Measurements from ENCODE around the gene FOXN3. TPM values are rescaled to one million over a fixed set of nuclear protein-coding genes. Genes with fewer than 3 reads are reported as not detected.

Gene FOXN3
- total and polyA plus RNA-seq, 10 of the 15 experiments (the other 5 are each of a cell fraction or from before 2014, with no cell fraction given), result 4.5 to 68.9 (median 29.7) TPM

- BruUV-seq (replicated peaks), result no TSS peak
- H3K9me3 ChIP-seq (replicated peaks; ENCODE audit: control insufficient read depth, insufficient read depth, low read length), result no peaks in the 10 kb centered on the region
- FAIRE-seq (no peak), DNase-seq (ENCODE audit: low read depth, low spot score) (no peak), ATAC-seq (no peak)
- RAD21 ChIA-PET (ENCODE audit: unreplicated experiment), result interaction anchor here (0.6 to 2.5 kb wide), 2 partner anchors 10 to 274 kb away, joined by 3 to 7 read pairs; no protein-coding TSS in a partner anchor
- no peak overlapping the region for H3K4me3 ChIP-seq
- no peaks in the 10 kb centered on the region for H3K27me3 ChIP-seq (replicated peaks in 1 of 2; ENCODE audit: control insufficient read depth in 2 of 2, insufficient read depth in 2 of 2, low read length in 1 of 2)
- no peaks in the 10 kb centered on the region; a peak in 1 of 4 replicates for H3K36me3 ChIP-seq (ENCODE audit: control insufficient read depth in 2 of 2, insufficient read depth in 2 of 2, low read length in 1 of 2)
- H3K9ac ChIP-seq (ENCODE audit: control insufficient read depth, insufficient read depth, low read length), result no peak overlapping the region
- in situ Hi-C loops (cut with MboI) (no loop called here), intact Hi-C loops (cut with micrococcal nuclease; ENCODE audit: unreplicated experiment) (no loop called here)
- SMC1A ChIA-PET (ENCODE audit: uncharacterized antibody, unreplicated experiment), result interaction anchor here (2.3 kb wide), 1 partner anchor 9 kb away, joined by 11 read pairs; no protein-coding TSS in a partner anchor
- no peak overlapping the region for H2AFZ ChIP-seq (ENCODE audit: control insufficient read depth, low read depth, low read length)
- POLR2A ChIA-PET, result no interaction called here
- no peaks in the 10 kb centered on the region for H3K79me2 ChIP-seq (ENCODE audit: control insufficient read depth, insufficient read depth, low read length)
- H3K27ac ChIP-seq (ENCODE audit: control insufficient read depth, insufficient read depth), result no peak overlapping the region
- CTCF ChIA-PET, result no interaction called here
- 92% methylated on average over 5 of the region's 5 CpGs for WGBS (ENCODE audit: insufficient coverage, insufficient replicate concordance, low lambda C conversion rate, missing lambda C conversion rate)
- H4K20me1 ChIP-seq (ENCODE audit: control insufficient read depth, insufficient read depth), result no peaks in the 10 kb centered on the region
- no peaks in the 10 kb centered on the region for H3K4me1 ChIP-seq (ENCODE audit: control insufficient read depth, insufficient read depth, low read length)
- no peak overlapping the region for H3K4me2 ChIP-seq (ENCODE audit: control insufficient read depth, insufficient read depth)
- TF ChIP-seq MLLT1 (IDR thresholded peaks at IDR 0.05) (no peak), PAX5 (IDR thresholded peaks at IDR 0.05; ENCODE audit: borderline replicate concordance, low read depth, low read length) (no peak), ZNF592 (IDR thresholded peaks at IDR 0.05) (no peak), SRF (IDR thresholded peaks at IDR 0.05; ENCODE audit: low read depth in 2 of 2, low read length in 2 of 2) (no peak), SIX5 (IDR thresholded peaks at IDR 0.05; ENCODE audit: low read depth, low read length, severe bottlenecking) (no peak), MEF2B (IDR thresholded peaks at IDR 0.05; ENCODE audit: partially characterized antibody, poor library complexity, severe bottlenecking) (no peak), ATF2 (IDR thresholded peaks at IDR 0.05; ENCODE audit: low read length) (no peak), YBX1 (IDR thresholded peaks at IDR 0.05) (no peak), MTA3 (IDR thresholded peaks at IDR 0.05; ENCODE audit: borderline replicate concordance, low read length) (no peak), MAX (IDR thresholded peaks at IDR 0.05; ENCODE audit: low read depth, low read length) (no peak), EED (IDR thresholded peaks at IDR 0.05; ENCODE audit: low read depth) (no peak), IRF4 (IDR thresholded peaks at IDR 0.05; ENCODE audit: low read depth, low read length) (no peak), CEBPZ (IDR thresholded peaks at IDR 0.05; ENCODE audit: low read depth, low read length) (no peak), ZSCAN29 (IDR thresholded peaks at IDR 0.05) (no peak), PAX8 (IDR thresholded peaks at IDR 0.05) (no peak)
Observed at GRCh38 chr14:89155491-89155890, 261.5 kb downstream of the FOXN3 start.
